Heart right ventricle (tissue), 16 donors: ENCODE data around the gene BICRAL. TPM values are rescaled to one million over a fixed set of nuclear protein-coding genes. Genes with fewer than 3 reads are reported as not detected.
A peak's percentile ranks its signal among the peaks of the same experiment; 100 is the strongest.
"Not testable (repeated sequence)": the region's sequence is repeated elsewhere in the genome, so short reads cannot be mapped to it uniquely, and the experiment has no call there.

Source experiments
- ATAC-seq, 8 donors: fragments of 200-7000 bp; cut with Tn5 transposase; one replicate each; pipeline ENCODE4 v1.9.1; 2020; ENCODE audit warnings: mild to moderate bottlenecking in 8 of 8, moderate library complexity in 8 of 8, moderate number of reproducible peaks in 1 of 8
- DNase-seq, 2 donors: peaks; one replicate each; pipeline ENCODE4 v3.0.0-alpha.2; 2020
- H3K27ac ChIP-seq, 10 donors: fragments of 200-600 bp; sonication (generic) in 2 of 10; one replicate each; pipeline versions ENCODE4 v1.5.0 to v1.8.0; 2020 to 2022; ENCODE audit warnings: mild to moderate bottlenecking in 3 of 10
- H3K27me3 ChIP-seq, 7 donors: fragments of 200-600 bp; one replicate each; pipeline ENCODE4 v1.8.0; 2021 to 2022; ENCODE audit warnings: mild to moderate bottlenecking in 2 of 7
- H3K36me3 ChIP-seq, 9 donors: fragments of 200-600 bp; sonication (generic) in 1 of 9; one replicate each; pipeline versions ENCODE4 v1.5.0 to v1.8.0; 2020 to 2022; ENCODE audit warnings: mild to moderate bottlenecking in 2 of 9
- H3K4me1 ChIP-seq, 9 donors: fragments of 200-600 bp; sonication (generic) in 1 of 9; one replicate each; pipeline versions ENCODE4 v1.5.0 to v1.8.0; 2020 to 2022; ENCODE audit warnings: mild to moderate bottlenecking in 4 of 9
- H3K4me3 ChIP-seq, 10 donors: fragments of 200-600 bp; sonication (generic) in 2 of 10; one replicate each; pipeline versions ENCODE4 v1.5.0 to v1.8.0; 2020 to 2022; ENCODE audit warnings: mild to moderate bottlenecking in 7 of 10, moderate library complexity in 2 of 10
- H3K9me3 ChIP-seq, 11 donors: fragments of 200-600 bp in 10 of 11; sonication (generic) in 2 of 11; one replicate each; pipeline versions ENCODE4 v1.5.0 to v1.8.0; 2013 to 2022; ENCODE audit warnings: mild to moderate bottlenecking in 2 of 11, control low read depth in 1 of 11, moderate library complexity in 1 of 11
- WGBS, 2 donors: extraction: QIAGEN DNeasy Blood & Tissue Kit; methylation state at CpG; one replicate each; pipeline ENCODE4 v1.1.7; 2013; ENCODE audit warnings: inconsistent platforms in 1 of 2; 5-methylcytosine and 5-hydroxymethylcytosine counted together
- intact Hi-C, 10 donors: fragments of 100-400 bp; cut with DNase I; formaldehyde crosslinking; loops; one replicate each; pipeline versions ENCODE4 v1.11.1 to v1.14.2; 2022
- polyA plus RNA-seq, 2 donors: library from polyadenylated mRNA; stranded (reverse); fragments of 200-250 nt; gene quantifications; one replicate each; pipeline ENCODE4 v1.2.3, GENCODE V29; 2013
- total RNA-seq, 10 donors: library from RNA; stranded (reverse); fragmentation: NEBNext Ultra II Directional in 3 of 10; extraction: Animal tissue kit (Norgen Biotek cat#: 25700) in 3 of 10; gene quantifications; one replicate each; pipeline versions ENCODE4 v1.2.1 to v1.2.4, GENCODE V29; 2021 to 2023
- TF ChIP-seq, protein P1 (sequence below), 9 donors: fragments of 200-600 bp; sonication (generic) in 2 of 9; IDR thresholded peaks; one replicate each; pipeline versions ENCODE4 v1.5.0 to v1.8.0; 2021 to 2022; ENCODE audit warnings: antibody characterized with exemption in 9 of 9, mild to moderate bottlenecking in 5 of 9, moderate library complexity in 1 of 9
- donor health status: Arrhythmogenic right ventricular cardiomyopathy.
- donor health status: ischemic (EF 13 %, LVEDD 7.1; RV severe dilation, severe dysfunction).
- donor health status: healthy with polysubstance abuse.
- donor health status: DM: no; HTN: yes; CAD: no.
- donor health status: DM: no; HTN: no; CAD: no.
- donor health status: ischemic (EF 25% LVEDD 6.9; RV normal size, moderate dysfunction).
- donor health status: ischemic (EF 25% LVEDD 5.7; RV mildly dilated, moderate dysfunction).
- donor health status: healthy.
- donor health status: DM: yes; HTN: yes; CAD: no.
- donor health status: Ischemic cardiomyopathy.
- donor health status: ischemic (EF 35%, LVEDD 5.7; RV mildly dilated, moderate dysfunction).
- donor health status: nonischemic (EF 11% LVEDD 7.7; RV severe dilation, severe dysfunction).
- donor health status: DM: yes; HTN: yes; CAD: no.
- donor health status: PGD.
- donor health status: ischemic (EF 29% LVEDD 5.4; RV normal size, mild dysfunction).
- donor health status: nonischemic (EF 23%, LVEDD 6.1; RV moderate dilation, normal function).

The BICRAL gene
- total and polyA plus RNA-seq, 12 donors: 2.7 to 15.7 (median 13.4) TPM

- peaks cover 0 to 65% (median 4%) of the 10 kb centered on the region in 9 donors for H3K4me1 ChIP-seq
- 92 to 95% methylated on average over 4 of the region's 4 CpGs for WGBS, 2 donors
Measured at GRCh38 chr6:42774201-42774600, 7.7 kb upstream of the BICRAL start.

GRCh38 chr6:42774821-42775487 lies 6.9 kb upstream of the BICRAL start:
- DNase-seq, intact Hi-C loops, H3K36me3 ChIP-seq, H3K27me3 ChIP-seq, H3K9me3 ChIP-seq: not testable (repeated sequence)
- peak in 4 of 8 donors; percentile 26 to 58 (median 38) for ATAC-seq
- WGBS, 2 donors: 92% methylated on average over 10 of the region's 10 CpGs
- peaks cover 0 to 64% (median 4%) of the 10 kb centered on the region in 9 donors for H3K4me1 ChIP-seq
- peak overlapping the region in 2 of 10 donors; percentile 14 to 35 for H3K4me3 ChIP-seq
- peak overlapping the region in 4 of 10 donors; percentile 27 to 88 (median 35) for H3K27ac ChIP-seq

More at GRCh38 chr6:42774201-42774600, 7.7 kb upstream of the BICRAL start:
- no peak for DNase-seq
- Histone ChIP-seq H3K27ac (peak overlapping the region in 1 of 10 donors; percentile 88), H3K4me3 (no peak overlapping the region), H3K9me3 (no peaks in the 10 kb centered on the region), H3K36me3 (peaks cover 0 to 2% (median 0%) of the 10 kb centered on the region in 9 donors), H3K27me3 (no peaks in the 10 kb centered on the region)
- no peak for ATAC-seq
- intact Hi-C loops: no loop called here
- TF ChIP-seq, protein P1, sequence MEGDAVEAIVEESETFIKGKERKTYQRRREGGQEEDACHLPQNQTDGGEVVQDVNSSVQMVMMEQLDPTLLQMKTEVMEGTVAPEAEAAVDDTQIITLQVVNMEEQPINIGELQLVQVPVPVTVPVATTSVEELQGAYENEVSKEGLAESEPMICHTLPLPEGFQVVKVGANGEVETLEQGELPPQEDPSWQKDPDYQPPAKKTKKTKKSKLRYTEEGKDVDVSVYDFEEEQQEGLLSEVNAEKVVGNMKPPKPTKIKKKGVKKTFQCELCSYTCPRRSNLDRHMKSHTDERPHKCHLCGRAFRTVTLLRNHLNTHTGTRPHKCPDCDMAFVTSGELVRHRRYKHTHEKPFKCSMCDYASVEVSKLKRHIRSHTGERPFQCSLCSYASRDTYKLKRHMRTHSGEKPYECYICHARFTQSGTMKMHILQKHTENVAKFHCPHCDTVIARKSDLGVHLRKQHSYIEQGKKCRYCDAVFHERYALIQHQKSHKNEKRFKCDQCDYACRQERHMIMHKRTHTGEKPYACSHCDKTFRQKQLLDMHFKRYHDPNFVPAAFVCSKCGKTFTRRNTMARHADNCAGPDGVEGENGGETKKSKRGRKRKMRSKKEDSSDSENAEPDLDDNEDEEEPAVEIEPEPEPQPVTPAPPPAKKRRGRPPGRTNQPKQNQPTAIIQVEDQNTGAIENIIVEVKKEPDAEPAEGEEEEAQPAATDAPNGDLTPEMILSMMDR (IDR thresholded peaks at IDR 0.05): no peak

- no peaks in the 10 kb centered on the region for H3K27me3 ChIP-seq
- WGBS, 2 donors: 96 to 98% methylated on average over 2 of the region's 2 CpGs
- DNase-seq: no peak
- peaks cover 0 to 2% (median 0%) of the 10 kb centered on the region in 9 donors for H3K36me3 ChIP-seq
- TF ChIP-seq, protein P1 (IDR thresholded peaks at IDR 0.05): no peak
- no peaks in the 10 kb centered on the region for H3K9me3 ChIP-seq
- peaks cover 0 to 47% (median 7%) of the 10 kb centered on the region in 9 donors for H3K4me1 ChIP-seq
- no peak overlapping the region for H3K4me3 ChIP-seq
- H3K27ac ChIP-seq: no peak overlapping the region
- ATAC-seq: no peak
- intact Hi-C loops: no loop called here
Measured at GRCh38 chr6:42777126-42777822, 4.6 kb upstream of the BICRAL start.

DNA sequence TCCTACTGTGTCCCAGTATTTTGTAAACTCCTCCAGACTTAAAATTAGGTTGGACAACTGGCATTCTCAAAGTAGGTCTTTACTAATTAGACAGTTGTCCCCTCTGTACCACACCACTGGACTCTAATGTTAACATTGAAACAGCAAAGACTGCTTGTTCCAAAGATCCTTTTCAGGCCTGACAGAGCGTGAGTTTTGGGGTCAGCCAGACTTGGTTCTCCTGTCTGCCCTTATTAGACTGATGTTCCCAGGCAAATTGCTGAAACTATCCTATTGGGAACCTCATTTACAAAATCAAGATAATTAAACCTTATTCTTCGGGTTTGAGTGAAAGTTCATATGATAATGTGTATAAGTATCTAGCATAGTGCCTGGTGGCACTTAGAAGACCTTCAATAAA lies 3.7 kb upstream of the BICRAL start:
- 92 to 95% methylated on average over 2 of the region's 2 CpGs for WGBS, 2 donors
- H3K27me3 ChIP-seq: no peaks in the 10 kb centered on the region
- intact Hi-C loops: no loop called here
- peaks cover 0 to 46% (median 7%) of the 10 kb centered on the region in 9 donors for H3K4me1 ChIP-seq
- H3K27ac ChIP-seq: no peak overlapping the region
- DNase-seq: no peak
- peaks cover 0 to 2% (median 0%) of the 10 kb centered on the region in 9 donors for H3K36me3 ChIP-seq
- no peak overlapping the region for H3K4me3 ChIP-seq
- TF ChIP-seq, protein P1 (IDR thresholded peaks at IDR 0.05): no peak
- no peak for ATAC-seq
- H3K9me3 ChIP-seq: no peaks in the 10 kb centered on the region
